Neuronal stem cell (in vitro differentiated cells): ENCODE results near the gene ASIC1.

Source experiments
- DNase-seq: peaks from one replicate; pipeline ENCODE4 v3.0.0-alpha.2; 2013; ENCODE audit warnings: low spot score
- H2AFZ ChIP-seq: one replicate; pipeline ENCODE4 v1.6.1; 2013; ENCODE audit warnings: mild to moderate bottlenecking, low read length, inconsistent platforms
- H2AK5ac ChIP-seq: 2 replicates; pipeline ENCODE4 v1.6.1; 2013; ENCODE audit warnings: low read depth, mild to moderate bottlenecking, inconsistent platforms, low read length, moderate library complexity, mixed read lengths
- H2BK120ac ChIP-seq: 2 replicates; pipeline ENCODE4 v1.6.1; 2013; ENCODE audit warnings: low read depth, mild to moderate bottlenecking, inconsistent platforms, low read length, moderate library complexity, mixed read lengths
- H2BK12ac ChIP-seq: one replicate; pipeline ENCODE4 v1.6.1; 2013; ENCODE audit warnings: low read length, inconsistent platforms
- H2BK15ac ChIP-seq: 2 replicates; pipeline ENCODE4 v1.6.1; 2013; ENCODE audit warnings: mild to moderate bottlenecking, low read length, inconsistent platforms, mixed read lengths
- H2BK5ac ChIP-seq: one replicate; pipeline ENCODE4 v1.6.1; 2013; ENCODE audit warnings: inconsistent platforms, mild to moderate bottlenecking, low read length, moderate library complexity
- H3K14ac ChIP-seq: one replicate; pipeline ENCODE4 v1.6.1; 2013; ENCODE audit warnings: low read length, inconsistent platforms
- H3K18ac ChIP-seq: 2 replicates; pipeline ENCODE4 v1.6.1; 2013; ENCODE audit warnings: low read length, inconsistent platforms
- H3K23ac ChIP-seq: 2 replicates; pipeline ENCODE4 v1.6.1; 2013; ENCODE audit warnings: low read depth, mild to moderate bottlenecking, mixed read lengths, low read length, inconsistent platforms; ENCODE audit not compliant: poor library complexity
- H3K27ac ChIP-seq: replicated peaks from 3 replicates; pipeline ENCODE4 v1.5.1; 2013; ENCODE audit warnings: low read length, inconsistent platforms
- H3K27me3 ChIP-seq, 3 experiments: 2 replicates each; pipeline ENCODE4 v1.6.1; 2013; ENCODE audit warnings: low read length in 3 of 3, mild to moderate bottlenecking in 2 of 3, inconsistent platforms in 1 of 3, low read depth in 1 of 3, mixed read lengths in 1 of 3, moderate library complexity in 1 of 3; ENCODE audit not compliant: control insufficient read depth in 3 of 3, insufficient read depth in 3 of 3
- H3K36me3 ChIP-seq, 2 donors: replicated peaks in 1 of 2; 2 replicates each; pipeline ENCODE4 v1.6.1; 2013; ENCODE audit warnings: low read length in 2 of 2; ENCODE audit not compliant: control insufficient read depth in 2 of 2, insufficient read depth in 2 of 2
- H3K4ac ChIP-seq: 2 replicates; pipeline ENCODE4 v1.6.1; 2013; ENCODE audit warnings: inconsistent platforms, mild to moderate bottlenecking, low read length, moderate library complexity
- H3K4me1 ChIP-seq, 2 donors: 1 replicate in 1 of 2; 2 replicates in 1 of 2; pipeline ENCODE4 v1.6.1; 2013; ENCODE audit warnings: low read length in 2 of 2, low read depth in 1 of 2; ENCODE audit not compliant: control insufficient read depth in 2 of 2, insufficient read depth in 1 of 2
- H3K4me2 ChIP-seq: one replicate; pipeline ENCODE4 v1.6.1; 2013; ENCODE audit warnings: mild to moderate bottlenecking, low read length, inconsistent platforms; ENCODE audit not compliant: insufficient read depth, poor library complexity, severe bottlenecking
- H3K4me3 ChIP-seq, 2 donors: 2 replicates each; pipeline ENCODE4 v1.5.1; 2013; ENCODE audit warnings: low read length in 2 of 2, mild to moderate bottlenecking in 2 of 2, inconsistent platforms in 1 of 2, moderate library complexity in 1 of 2
- H3K79me1 ChIP-seq: one replicate; pipeline ENCODE4 v1.6.1; 2013; ENCODE audit warnings: low read depth, mild to moderate bottlenecking, inconsistent platforms, low read length, moderate library complexity
- H3K9ac ChIP-seq: one replicate; pipeline ENCODE4 v1.6.1; 2013; ENCODE audit warnings: mild to moderate bottlenecking, low read depth, low read length, inconsistent platforms; ENCODE audit not compliant: poor library complexity
- H3K9me3 ChIP-seq, 2 donors: replicated peaks in 1 of 2; 2 replicates each; pipeline versions ENCODE3 to v1.6.1; 2013; ENCODE audit warnings: low read length in 2 of 2, mild to moderate bottlenecking in 2 of 2, inconsistent platforms in 1 of 2, low read depth in 1 of 2, mixed read lengths in 1 of 2, moderate library complexity in 1 of 2; ENCODE audit not compliant: control insufficient read depth in 2 of 2, insufficient read depth in 1 of 2
- H4K8ac ChIP-seq: one replicate; pipeline ENCODE4 v1.6.1; 2013; ENCODE audit warnings: low read depth, mild to moderate bottlenecking, inconsistent platforms, low read length, moderate library complexity
- H4K91ac ChIP-seq: one replicate; pipeline ENCODE4 v1.6.1; 2013; ENCODE audit warnings: low read length, low read depth, mild to moderate bottlenecking, inconsistent platforms; ENCODE audit not compliant: poor library complexity
- WGBS, 2 donors: extraction: QIAGEN DNeasy Blood & Tissue Kit; methylation state at CpG; one replicate each; pipeline ENCODE4 v1.1.7; 2013; ENCODE audit warnings: missing lambda C conversion rate in 2 of 2, mixed read lengths in 1 of 2; ENCODE audit not compliant: insufficient read length in 2 of 2, insufficient replicate concordance in 1 of 2; ENCODE audit errors: extremely low coverage in 2 of 2; 5-methylcytosine and 5-hydroxymethylcytosine counted together

The ASIC1 gene

DNA sequence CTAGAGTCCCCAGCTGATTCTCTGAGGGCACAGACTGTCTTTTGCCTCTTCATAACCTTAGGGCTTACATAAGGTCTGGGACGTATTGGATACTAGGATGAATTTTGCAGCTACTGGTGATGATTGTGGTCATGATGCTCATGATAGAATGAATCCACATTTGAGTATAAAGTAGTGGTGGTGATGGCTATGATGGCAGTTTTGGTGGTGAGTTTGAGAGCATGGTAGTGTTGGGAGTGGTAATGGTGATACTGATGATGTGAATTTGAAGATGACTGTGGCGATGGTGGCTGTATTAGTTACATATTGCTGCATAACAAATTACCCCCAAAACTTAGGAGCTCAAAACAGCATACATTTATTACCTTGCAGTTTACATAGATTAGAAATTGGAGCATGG is 14.1 kb upstream of the ASIC1 start:
- peaks cover 0 to 21% (median 0%) of the 10 kb centered on the region in 3 experiments for H3K27me3 ChIP-seq
- H3K27ac ChIP-seq: no peak overlapping the region
- no peak overlapping the region for H3K4me3 ChIP-seq
- H2AFZ ChIP-seq: peak overlapping the region; percentile 9
- no peak overlapping the region for H2BK5ac ChIP-seq
- H2BK15ac ChIP-seq: no peak overlapping the region
- no peak overlapping the region for H3K4me2 ChIP-seq
- H3K36me3 ChIP-seq: no peaks in the 10 kb centered on the region
- H4K91ac ChIP-seq: no peak overlapping the region
- DNase-seq: no peak
- H3K79me1 ChIP-seq: no peaks in the 10 kb centered on the region
- H3K14ac ChIP-seq: no peak overlapping the region
- no peaks in the 10 kb centered on the region for H3K9me3 ChIP-seq
- peaks cover 0 to 3% of the 10 kb centered on the region in 2 donors for H3K4me1 ChIP-seq
- H2BK12ac ChIP-seq: no peak overlapping the region
- H3K4ac ChIP-seq: no peak overlapping the region
- no peak overlapping the region for H3K9ac ChIP-seq
- H2AK5ac ChIP-seq: no peak overlapping the region
- no CpG with 5 or more reads among the region's 2 CpGs for WGBS, 2 donors
- H3K23ac ChIP-seq: no peak overlapping the region
- no peak overlapping the region for H4K8ac ChIP-seq
- H2BK120ac ChIP-seq: no peak overlapping the region
- H3K18ac ChIP-seq: no peak overlapping the region

DNA sequence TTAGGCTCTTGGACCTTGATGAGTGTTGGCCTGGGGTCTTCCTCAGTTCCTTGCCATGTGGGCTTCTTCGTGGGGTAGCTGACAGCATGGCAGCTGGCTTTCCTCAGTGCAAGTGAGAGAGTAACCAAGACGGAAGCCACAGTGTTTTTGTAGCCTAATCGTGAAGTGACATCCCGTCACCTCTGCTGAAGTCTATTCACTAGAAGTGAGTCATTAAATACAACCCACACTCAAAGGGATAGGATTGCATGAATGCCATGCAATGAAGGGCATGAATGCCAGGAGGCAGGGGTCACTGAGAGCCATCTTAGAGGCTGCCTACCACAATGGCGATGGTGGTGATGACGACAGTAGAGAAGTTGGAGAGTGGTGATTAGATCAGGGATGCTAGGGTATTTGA is 13.5 kb upstream of the ASIC1 start:
- Histone ChIP-seq H2BK120ac (no peak overlapping the region), H3K27ac (no peak overlapping the region), H3K23ac (no peak overlapping the region), H3K36me3 (no peaks in the 10 kb centered on the region), H3K18ac (no peak overlapping the region), H4K91ac (no peak overlapping the region), H3K4me3 (no peak overlapping the region), H3K9me3 (no peaks in the 10 kb centered on the region), H3K27me3 (peaks cover 0 to 21% (median 0%) of the 10 kb centered on the region in 3 experiments), H3K4me1 (peaks cover 0 to 3% of the 10 kb centered on the region in 2 donors), H2BK12ac (no peak overlapping the region), H2BK15ac (no peak overlapping the region), H2AK5ac (no peak overlapping the region), H3K79me1 (no peaks in the 10 kb centered on the region), H2AFZ (peak overlapping the region; percentile 9), H3K14ac (no peak overlapping the region), H3K4ac (no peak overlapping the region), H3K9ac (no peak overlapping the region), H2BK5ac (no peak overlapping the region), H3K4me2 (no peak overlapping the region), H4K8ac (no peak overlapping the region)
- no peak for DNase-seq
- no CpG with 5 or more reads among the region's 6 CpGs for WGBS, 2 donors

DNA sequence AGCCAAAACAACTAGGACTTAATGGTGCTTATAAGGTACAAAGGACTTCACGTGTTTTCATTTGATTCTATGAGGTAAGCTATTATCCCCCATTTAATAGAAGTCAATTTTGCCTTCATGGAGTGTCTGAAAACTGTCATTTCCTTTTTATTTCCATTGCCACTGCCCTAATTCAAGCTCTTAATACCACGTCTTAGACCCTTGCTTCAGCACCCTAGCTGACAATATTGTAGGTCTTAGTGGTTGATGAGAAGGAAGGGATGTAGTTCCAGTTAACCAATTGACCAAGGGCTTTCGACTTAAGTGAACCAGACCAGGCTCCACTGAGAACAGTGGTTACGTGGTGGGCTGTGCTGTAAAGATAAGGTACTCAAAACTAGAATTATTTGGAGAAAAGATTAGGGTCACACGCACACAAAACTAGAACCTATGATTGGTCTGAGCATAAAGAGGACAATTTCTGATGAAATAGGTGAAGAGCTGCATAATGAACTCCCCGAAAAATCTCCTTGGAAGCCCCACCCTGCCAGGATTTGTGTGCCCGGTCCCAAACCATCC is 9.6 kb upstream of the ASIC1 start:
- Histone ChIP-seq H3K23ac (no peak overlapping the region), H3K27me3 (peaks cover 0 to 25% (median 9%) of the 10 kb centered on the region in 3 experiments), H3K79me1 (no peaks in the 10 kb centered on the region), H2BK12ac (no peak overlapping the region), H3K9me3 (no peaks in the 10 kb centered on the region), H3K36me3 (no peaks in the 10 kb centered on the region), H3K18ac (no peak overlapping the region), H2AK5ac (no peak overlapping the region), H2BK15ac (no peak overlapping the region), H3K4me3 (no peak overlapping the region), H2AFZ (no peak overlapping the region), H3K4me2 (no peak overlapping the region), H3K4me1 (peaks cover 11 to 14% of the 10 kb centered on the region in 2 donors), H4K8ac (no peak overlapping the region), H2BK5ac (no peak overlapping the region), H4K91ac (no peak overlapping the region), H3K9ac (no peak overlapping the region), H3K27ac (no peak overlapping the region), H2BK120ac (no peak overlapping the region), H3K14ac (no peak overlapping the region), H3K4ac (no peak overlapping the region)
- no CpG with 5 or more reads among the region's 7 CpGs for WGBS, 2 donors
- no peak for DNase-seq

DNA sequence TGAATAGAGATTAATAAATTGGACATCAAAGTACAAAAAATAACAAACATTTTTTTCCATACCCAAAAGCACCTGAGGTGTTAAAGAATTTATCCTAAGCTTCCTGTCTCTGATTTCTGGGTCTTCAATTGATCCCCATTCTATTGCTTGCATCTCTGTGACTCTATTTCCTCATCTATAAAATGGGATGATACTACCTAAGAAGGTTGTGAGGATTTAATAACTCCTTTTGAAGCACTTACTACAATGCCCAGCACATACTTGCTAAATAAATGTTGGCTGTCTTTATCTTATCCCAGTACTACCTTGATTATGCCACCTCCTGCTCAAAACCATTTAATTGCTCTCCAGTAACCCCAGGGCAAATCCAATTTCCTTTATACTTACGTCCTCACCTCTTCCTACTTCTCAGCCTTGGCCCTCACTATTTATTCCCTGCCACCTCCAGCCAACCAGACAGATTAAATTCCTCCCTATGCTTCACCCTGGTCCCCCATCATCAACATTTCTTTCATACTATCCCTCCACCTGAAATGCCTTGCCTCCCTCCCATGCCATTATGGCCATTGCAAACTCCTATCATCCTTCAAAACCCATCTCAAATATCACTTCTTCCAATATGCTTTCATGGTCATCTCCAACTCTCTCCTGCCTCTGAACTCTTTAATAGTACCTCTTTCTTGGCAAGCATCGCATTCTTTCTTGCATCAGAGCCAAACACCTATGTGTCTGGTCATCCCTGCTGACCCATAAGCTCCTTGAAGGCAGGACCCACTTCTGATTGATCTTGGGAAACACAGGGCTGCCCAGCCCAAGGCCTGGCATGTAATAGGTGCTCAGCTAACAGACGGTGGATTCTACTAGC is 7.9 kb upstream of the ASIC1 start:
- Histone ChIP-seq H3K27me3 (peaks cover 0 to 37% (median 9%) of the 10 kb centered on the region in 3 experiments), H3K4ac (no peak overlapping the region), H4K8ac (no peak overlapping the region), H3K4me3 (no peak overlapping the region), H2BK15ac (no peak overlapping the region), H3K9ac (no peak overlapping the region), H2BK12ac (no peak overlapping the region), H3K18ac (peak overlapping the region; percentile 89), H3K4me2 (no peak overlapping the region), H2BK120ac (no peak overlapping the region), H3K79me1 (no peaks in the 10 kb centered on the region), H2BK5ac (no peak overlapping the region), H4K91ac (no peak overlapping the region), H3K27ac (no peak overlapping the region), H2AK5ac (peak overlapping the region; percentile 10), H3K9me3 (no peaks in the 10 kb centered on the region), H3K36me3 (no peaks in the 10 kb centered on the region), H3K4me1 (peaks cover 11 to 14% of the 10 kb centered on the region in 2 donors), H3K14ac (no peak overlapping the region), H2AFZ (no peak overlapping the region), H3K23ac (no peak overlapping the region)
- DNase-seq: no peak
- 100% methylated on average over 1 of the region's 3 CpGs; no CpG with 5 or more reads in 1 of the 2 donors for WGBS, 2 donors
